Measurements from ENCODE around the gene LNX2.

DNA sequence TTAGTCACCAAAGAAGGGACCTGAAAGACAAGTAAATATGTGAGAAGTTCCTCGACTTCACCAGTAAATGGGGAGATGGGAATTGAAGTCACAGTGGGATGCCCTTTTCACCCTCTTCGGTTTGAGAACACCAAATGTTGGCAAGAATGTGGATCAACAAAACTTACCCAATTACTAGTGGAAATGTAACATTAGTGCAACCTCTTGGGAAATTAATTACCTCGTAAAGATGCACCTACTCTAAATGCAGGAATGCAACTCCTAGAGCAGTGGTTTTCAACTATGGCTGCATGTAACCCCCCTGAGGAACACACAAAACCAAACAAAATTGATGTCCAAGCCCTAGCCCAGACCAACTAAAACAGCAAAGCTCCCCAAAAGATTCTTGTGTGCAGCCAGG is 78.1 kb downstream of the LNX2 start:
- TF ChIP-seq, protein P1, sequence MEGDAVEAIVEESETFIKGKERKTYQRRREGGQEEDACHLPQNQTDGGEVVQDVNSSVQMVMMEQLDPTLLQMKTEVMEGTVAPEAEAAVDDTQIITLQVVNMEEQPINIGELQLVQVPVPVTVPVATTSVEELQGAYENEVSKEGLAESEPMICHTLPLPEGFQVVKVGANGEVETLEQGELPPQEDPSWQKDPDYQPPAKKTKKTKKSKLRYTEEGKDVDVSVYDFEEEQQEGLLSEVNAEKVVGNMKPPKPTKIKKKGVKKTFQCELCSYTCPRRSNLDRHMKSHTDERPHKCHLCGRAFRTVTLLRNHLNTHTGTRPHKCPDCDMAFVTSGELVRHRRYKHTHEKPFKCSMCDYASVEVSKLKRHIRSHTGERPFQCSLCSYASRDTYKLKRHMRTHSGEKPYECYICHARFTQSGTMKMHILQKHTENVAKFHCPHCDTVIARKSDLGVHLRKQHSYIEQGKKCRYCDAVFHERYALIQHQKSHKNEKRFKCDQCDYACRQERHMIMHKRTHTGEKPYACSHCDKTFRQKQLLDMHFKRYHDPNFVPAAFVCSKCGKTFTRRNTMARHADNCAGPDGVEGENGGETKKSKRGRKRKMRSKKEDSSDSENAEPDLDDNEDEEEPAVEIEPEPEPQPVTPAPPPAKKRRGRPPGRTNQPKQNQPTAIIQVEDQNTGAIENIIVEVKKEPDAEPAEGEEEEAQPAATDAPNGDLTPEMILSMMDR (IDR thresholded peaks at IDR 0.05) = no peak
- TF ChIP-seq POLR2A (IDR thresholded peaks at IDR 0.05) = no peak

Measured in thyroid gland (tissue), 4 donors.